Measurements from ENCODE around the gene OR13C8.

Gene OR13C8

GRCh38 chr9:104618104-104618503, 49.1 kb downstream of the OR13C8 start, which contains the start of gene OR13C9:
OR13C9 (minus strand) TSS chr9:104618204; CDS start chr9:104618204, 0 bp downstream.
- no peak for DNase-seq
